HepG2 (cell line): ENCODE measurements around the gene NELFB. TPM values are rescaled to one million over a fixed set of nuclear protein-coding genes. Genes with fewer than 3 reads are reported as not detected.

Source experiments
- DPF2 ChIP-seq: sonication (generic); formaldehyde crosslinking; IDR thresholded peaks from 2 replicates; pipeline ENCODE4 v1.4.0; 2020; ENCODE audit warnings: mild to moderate bottlenecking, low read depth, missing genetic modification reagents, borderline replicate concordance
- FOSL1 ChIP-seq: sonication (generic); formaldehyde crosslinking; IDR thresholded peaks from 2 replicates; pipeline ENCODE4 v1.9.0; 2021; ENCODE audit warnings: missing genetic modification reagents, borderline replicate concordance
- GATA4 ChIP-seq: sonication (generic); IDR thresholded peaks from 2 replicates; pipeline ENCODE4 v1.6.1; 2016; ENCODE audit warnings: antibody characterized with exemption, low read depth, borderline replicate concordance
- HDAC2 ChIP-seq: sonication (generic); formaldehyde crosslinking; IDR thresholded peaks from 2 replicates; pipeline ENCODE4 v1.4.0; 2020; ENCODE audit warnings: missing genetic modification reagents
- HNF4A ChIP-seq: sonication (generic); formaldehyde crosslinking; IDR thresholded peaks from 2 replicates; pipeline ENCODE4 v1.4.0; 2020; ENCODE audit warnings: missing genetic modification reagents
- HNRNPLL ChIP-seq: fragments of 200-400 bp; formaldehyde crosslinking; IDR thresholded peaks from 2 replicates; pipeline ENCODE4 v1.6.1; 2017; ENCODE audit warnings: mild to moderate bottlenecking, low read depth, low read length; ENCODE audit not compliant: poor library complexity, severe bottlenecking
- KDM5B ChIP-seq: sonication (generic); formaldehyde crosslinking; IDR thresholded peaks from 2 replicates; pipeline ENCODE4 v1.4.0; 2020; ENCODE audit warnings: missing genetic modification reagents, mild to moderate bottlenecking, borderline replicate concordance
- NBN ChIP-seq: fragments of 450-650 bp; conservative IDR thresholded peaks from 2 replicates; pipeline ENCODE4 v1.6.1; 2017
- POLR2AphosphoS2 ChIP-seq: IDR thresholded peaks from 2 replicates; pipeline ENCODE4 v1.6.1; 2011; ENCODE audit warnings: low read depth, low read length, improper control_type of control experiment
- TBX2 ChIP-seq: sonication (generic); formaldehyde crosslinking; IDR thresholded peaks from 2 replicates; pipeline ENCODE4 v1.5.0; 2020; ENCODE audit warnings: missing genetic modification reagents, mild to moderate bottlenecking, borderline replicate concordance
- U2AF1 ChIP-seq: fragments of 200-400 bp; formaldehyde crosslinking; optimal IDR thresholded peaks from 2 replicates; pipeline ENCODE3; 2017; ENCODE audit warnings: mild to moderate bottlenecking, low read depth, low read length
- ZFX ChIP-seq: sonication (generic); formaldehyde crosslinking; IDR thresholded peaks from 2 replicates; pipeline ENCODE4 v1.4.0; 2020; ENCODE audit warnings: mild to moderate bottlenecking, low read depth, missing genetic modification reagents, moderate library complexity
- ZMAT3 ChIP-seq: sonication (generic); formaldehyde crosslinking; conservative IDR thresholded peaks from 2 replicates; pipeline ENCODE4 v1.7.0; 2021; ENCODE audit warnings: missing genetic modification reagents
- ZNF138 ChIP-seq: sonication (generic); formaldehyde crosslinking; IDR thresholded peaks from 2 replicates; pipeline ENCODE4 v1.5.0; 2020; ENCODE audit warnings: mild to moderate bottlenecking, low read depth, missing genetic modification reagents
- ZNF18 ChIP-seq: sonication (generic); formaldehyde crosslinking; IDR thresholded peaks from 2 replicates; pipeline ENCODE4 v1.8.0; 2022; ENCODE audit warnings: mild to moderate bottlenecking, missing genetic modification reagents; ENCODE audit not compliant: insufficient replicate concordance
- ZNF274 ChIP-seq: sonication (generic); formaldehyde crosslinking; IDR thresholded peaks from 2 replicates; pipeline ENCODE4 v1.5.1; 2020; ENCODE audit warnings: mild to moderate bottlenecking, missing genetic modification reagents
- ZNF354B ChIP-seq: sonication (generic); formaldehyde crosslinking; IDR thresholded peaks from 2 replicates; pipeline ENCODE4 v1.8.0; 2022; ENCODE audit warnings: mild to moderate bottlenecking, missing genetic modification reagents
- ZNF564 ChIP-seq: sonication (generic); formaldehyde crosslinking; IDR thresholded peaks from 2 replicates; pipeline ENCODE4 v1.8.1; 2023; ENCODE audit warnings: mild to moderate bottlenecking, missing genetic modification reagents
- ZNF574 ChIP-seq: sonication (generic); formaldehyde crosslinking; IDR thresholded peaks from 2 replicates; pipeline ENCODE4 v1.4.0; 2020; ENCODE audit warnings: missing genetic modification reagents
- ZNF660 ChIP-seq: sonication (generic); formaldehyde crosslinking; IDR thresholded peaks from 2 replicates; pipeline ENCODE4 v1.5.1; 2020; ENCODE audit warnings: mild to moderate bottlenecking, low read depth, missing genetic modification reagents, borderline replicate concordance
- ZNF703 ChIP-seq: sonication (generic); formaldehyde crosslinking; IDR thresholded peaks from 2 replicates; pipeline ENCODE4 v1.5.1; 2020; ENCODE audit warnings: missing genetic modification reagents, mild to moderate bottlenecking, moderate library complexity, borderline replicate concordance
- ZNF816 ChIP-seq: sonication (generic); formaldehyde crosslinking; IDR thresholded peaks from 2 replicates; pipeline ENCODE4 v1.8.0; 2022; ENCODE audit warnings: missing genetic modification reagents, mild to moderate bottlenecking, borderline replicate concordance
- ZNF83 ChIP-seq: sonication (generic); formaldehyde crosslinking; IDR thresholded peaks from 2 replicates; pipeline ENCODE4 v1.4.0; 2020; ENCODE audit warnings: missing genetic modification reagents, mild to moderate bottlenecking, borderline replicate concordance
- polyA plus RNA-seq, 8 experiments: library from polyadenylated mRNA; depleted of rRNA in 3 of 8; stranded (reverse) in 7 of 8; unstranded in 1 of 8; fragments of >200 nt; fragmentation: Illumina TruSeq in 4 of 8; extraction: Trizol in 4 of 8; gene quantifications; 2 replicates each; pipeline versions ENCODE4 v1.2.1 to v1.2.3, GENCODE V29; 2011 to 2016; ENCODE audit warnings: low read depth in 4 of 8, missing spikeins in 1 of 8, mixed read lengths in 1 of 8; ENCODE audit not compliant: insufficient read depth in 1 of 8
- total RNA-seq, 5 experiments: library from RNA; depleted of rRNA; stranded (reverse); fragments of >200 nt; fragmentation: Illumina TruSeq; extraction: Trizol; gene quantifications; 2 replicates each; pipeline ENCODE4 v1.2.3, GENCODE V29; 2016; ENCODE audit warnings: low read depth in 1 of 5
- TF ChIP-seq, protein P1 (sequence below): IDR thresholded peaks from 2 replicates; pipeline ENCODE4 v1.6.1; 2016

Gene NELFB
- total and polyA plus RNA-seq, 2 of the 13 experiments (the other 11 are each of a cell fraction or from before 2014, with no cell fraction given): 26.5 to 45.8 TPM

DNA sequence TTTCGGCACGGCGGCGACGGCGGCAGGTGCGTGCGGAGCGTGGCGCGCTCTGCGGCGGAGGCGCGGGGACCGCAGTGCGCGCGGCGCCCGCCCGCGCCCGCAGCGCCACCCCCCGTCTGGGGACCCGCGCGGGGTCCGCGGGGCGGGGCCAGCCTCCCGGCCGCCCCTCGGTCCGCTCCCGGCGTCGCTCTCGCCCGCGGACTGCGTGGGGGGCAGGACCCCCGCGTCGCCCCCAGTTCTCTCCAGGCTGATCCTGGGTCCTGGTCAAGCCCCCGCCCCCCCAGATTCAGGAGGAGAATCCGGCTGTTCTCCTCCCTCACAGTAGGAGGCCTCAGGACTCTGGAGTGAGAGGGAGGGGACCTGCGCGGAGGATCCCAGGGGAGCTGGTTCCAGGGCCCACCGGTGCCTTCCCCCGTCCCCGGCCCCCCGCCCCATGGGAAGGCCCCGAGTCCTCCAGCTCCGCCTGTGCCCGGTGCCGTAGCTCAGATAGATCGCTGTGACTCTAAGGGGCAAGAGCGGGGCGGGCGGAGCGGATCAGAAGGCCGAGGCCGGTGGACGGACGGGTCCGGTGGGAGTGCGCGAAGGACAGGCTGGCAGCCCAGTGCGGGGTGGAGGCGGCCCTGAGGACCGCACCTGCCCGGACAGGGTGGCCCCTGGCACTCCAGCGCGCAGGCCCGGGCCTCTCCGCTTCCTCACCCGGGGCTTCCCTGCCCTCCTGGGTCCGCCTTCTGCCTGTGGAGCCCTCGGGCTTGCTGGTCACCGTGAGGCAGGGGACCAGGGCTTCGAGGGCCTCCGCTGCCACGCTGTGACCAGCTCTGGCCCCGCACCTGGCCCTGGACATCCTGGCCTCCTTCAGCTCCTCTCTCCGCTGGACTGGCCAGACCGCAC lies 32.7 kb upstream of the NELFB start, which contains the start of gene RNF208 (continued):
- TF ChIP-seq ZNF574 (CRISPR knock-in tag) (0 out of 2 replicates have a peak, but pooled peaks have one; percentile 3), HDAC2 (CRISPR knock-in tag) (no peak; the same call in 1 of the 2 replicates), FOSL1 (CRISPR knock-in tag) (no peak), ZNF703 (CRISPR knock-in tag) (peak; percentile 32; the same call in 1 of the 2 replicates), ZNF660 (CRISPR knock-in tag) (no peak), HNF4A (CRISPR knock-in tag) (no peak), ZMAT3 (CRISPR knock-in tag) (0 out of 2 replicates have a peak, but pooled peaks have one; percentile 25), ZNF564 (CRISPR knock-in tag) (peak; percentile 86; the same call in 1 of the 2 replicates), ZNF816 (CRISPR knock-in tag) (no peak), TBX2 (peak; percentile 64), ZNF274 (CRISPR knock-in tag) (no peak), ZNF83 (CRISPR knock-in tag) (no peak), ZFX (CRISPR knock-in tag) (peak; percentile 71), DPF2 (no peak), ZNF354B (CRISPR knock-in tag) (no peak), HNRNPLL (peak; percentile 4), ZNF138 (0 out of 2 replicates have a peak, but pooled peaks have one; percentile 29), ZNF18 (CRISPR knock-in tag) (no peak), KDM5B (peak; percentile 56; the same call in 1 of the 2 replicates), U2AF1 (no peak), GATA4 (no peak), POLR2AphosphoS2 (no peak), NBN (no peak)
- TF ChIP-seq, protein P1, sequence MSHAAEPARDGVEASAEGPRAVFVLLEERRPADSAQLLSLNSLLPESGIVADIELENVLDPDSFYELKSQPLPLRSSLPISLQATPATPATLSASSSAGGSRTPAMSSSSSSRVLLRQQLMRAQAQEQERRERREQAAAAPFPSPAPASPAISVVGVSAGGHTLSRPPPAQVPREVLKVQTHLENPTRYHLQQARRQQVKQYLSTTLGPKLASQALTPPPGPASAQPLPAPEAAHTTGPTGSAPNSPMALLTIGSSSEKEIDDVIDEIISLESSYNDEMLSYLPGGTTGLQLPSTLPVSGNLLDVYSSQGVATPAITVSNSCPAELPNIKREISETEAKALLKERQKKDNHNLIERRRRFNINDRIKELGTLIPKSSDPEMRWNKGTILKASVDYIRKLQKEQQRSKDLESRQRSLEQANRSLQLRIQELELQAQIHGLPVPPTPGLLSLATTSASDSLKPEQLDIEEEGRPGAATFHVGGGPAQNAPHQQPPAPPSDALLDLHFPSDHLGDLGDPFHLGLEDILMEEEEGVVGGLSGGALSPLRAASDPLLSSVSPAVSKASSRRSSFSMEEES (CRISPR knock-in tag): no peak
